HL-60 (cell line): Measurements from ENCODE around the gene ZDHHC7.

Experiments used
- DNase-seq, 2 experiments: peaks; one replicate each; pipeline ENCODE4 v3.0.0-alpha.2; 2010 to 2020; ENCODE audit warnings: low read depth in 1 of 2, low spot score in 1 of 2
- H3K27ac ChIP-seq: fragments of 250-450 bp; sonication (Bioruptor Pico); replicated peaks from 2 replicates; pipeline ENCODE4 v1.5.1; 2020; ENCODE audit warnings: mild to moderate bottlenecking, moderate library complexity
- H3K27me3 ChIP-seq: fragments of 250-450 bp; sonication (Bioruptor Pico); 2 replicates; pipeline ENCODE4 v1.5.1; 2021; ENCODE audit warnings: mild to moderate bottlenecking, moderate library complexity; ENCODE audit not compliant: insufficient read depth, poor library complexity, severe bottlenecking
- H3K4me3 ChIP-seq: replicated peaks from 2 replicates; pipeline ENCODE4 v1.5.1; 2011; ENCODE audit warnings: mild to moderate bottlenecking, control low read depth, low read length; ENCODE audit not compliant: insufficient read depth
- CTCF ChIP-seq: IDR thresholded peaks from one replicate; pipeline ENCODE4 v1.5.1; 2011; ENCODE audit warnings: low read length, control low read depth, inconsistent platforms; ENCODE audit not compliant: insufficient read depth
- GABPA ChIP-seq: IDR thresholded peaks from 2 replicates; pipeline ENCODE4 v1.6.1; 2012; ENCODE audit warnings: low read depth
- POLR2AphosphoS5 ChIP-seq: IDR thresholded peaks from 2 replicates; pipeline ENCODE4 v1.6.1; 2012; ENCODE audit warnings: low read depth
- REST ChIP-seq: IDR thresholded peaks from 2 replicates; pipeline ENCODE4 v1.6.1; 2012; ENCODE audit warnings: low read depth; ENCODE audit not compliant: insufficient replicate concordance
- SPI1 ChIP-seq: IDR thresholded peaks from 2 replicates; pipeline ENCODE4 v1.6.1; 2012; ENCODE audit warnings: low read depth, mild to moderate bottlenecking, borderline replicate concordance

ZDHHC7 gene

GRCh38 chr16:84967828-84968227 is 43.5 kb downstream of the ZDHHC7 start:
- peaks cover 9% of the 10 kb centered on the region for H3K27me3 ChIP-seq

GRCh38 chr16:84965428-84966415 is 45.6 kb downstream of the ZDHHC7 start:
- H3K27me3 ChIP-seq = peaks cover 11% of the 10 kb centered on the region
- TF ChIP-seq SPI1 (no peak), REST (no peak)
- no peak for DNase-seq
- no peak overlapping the region for H3K27ac ChIP-seq
- H3K4me3 ChIP-seq = no peak overlapping the region

More at GRCh38 chr16:84967828-84968227, 43.5 kb downstream of the ZDHHC7 start:
- TF ChIP-seq GABPA = no peak
- TF ChIP-seq REST = no peak
- TF ChIP-seq SPI1 = no peak
- TF ChIP-seq CTCF = no peak
- TF ChIP-seq POLR2AphosphoS5 = no peak
- no peak for DNase-seq
- H3K4me3 ChIP-seq = no peak overlapping the region
- H3K27ac ChIP-seq = no peak overlapping the region

- H3K4me3 ChIP-seq = no peak overlapping the region
- no peak for DNase-seq
- no peak overlapping the region for H3K27ac ChIP-seq
- H3K27me3 ChIP-seq = peaks cover 16% of the 10 kb centered on the region
- TF ChIP-seq SPI1 = no peak
- no peak for TF ChIP-seq GABPA
- no peak for TF ChIP-seq REST
- TF ChIP-seq CTCF = no peak
- TF ChIP-seq POLR2AphosphoS5 = no peak
Observed at GRCh38 chr16:84964386-84965128, 46.8 kb downstream of the ZDHHC7 start.
